ENCODE measurements around the gene FNTB. TPM values are rescaled to one million over a fixed set of nuclear protein-coding genes. Genes with fewer than 3 reads are reported as not detected.

The FNTB gene
- total and polyA plus RNA-seq, 3 experiments from 2014 or later, result 8.3 to 14.8 (median 14.3) TPM

- ChIA-PET CTCF (no interaction called here), POLR2A (no interaction called here)
- H3K36me3 Mint-ChIP-seq, result no peaks in the 10 kb centered on the region
- no peak overlapping the region for H3K27ac ChIP-seq (ENCODE audit: low read depth, low read length)
- no peaks in the 10 kb centered on the region for H3K36me3 ChIP-seq (ENCODE audit: insufficient read depth, low read length)
- H3K4me3 ChIP-seq (ENCODE audit: low read length), result no peak overlapping the region
- no peaks in the 10 kb centered on the region for H3K9me3 ChIP-seq (ENCODE audit: low read length)
- H3K27me3 ChIP-seq (ENCODE audit: insufficient read depth, low read length, poor library complexity, severe bottlenecking), result no peaks in the 10 kb centered on the region
- H3K4me1 ChIP-seq (ENCODE audit: insufficient read depth, low read length), result no peaks in the 10 kb centered on the region
- no peaks in the 10 kb centered on the region for H3K4me1 Mint-ChIP-seq
- DNase-seq, result no peak
- no peaks in the 10 kb centered on the region for H3K27me3 Mint-ChIP-seq
- no peaks in the 10 kb centered on the region for H3K9me3 Mint-ChIP-seq
- no peak overlapping the region for H3K27ac Mint-ChIP-seq
- no peak overlapping the region for H3K4me3 Mint-ChIP-seq
Measured at GRCh38 chr14:65110525-65110924, 123.8 kb downstream of the FNTB start.

Other genes starting within 250 kb of the FNTB start
- gene SPTB, start 107.0 kb upstream of the FNTB start, total RNA-seq, result under 1 TPM; 0.15 to 0.18 TPM
- gene SPTB, start 107.0 kb upstream of the FNTB start, polyA plus RNA-seq, result 0.09 TPM
- 10 to 100 TPM; 44.0 to 54.8 TPM for gene CHURC1, start 72.4 kb upstream of the FNTB start, total RNA-seq
- gene CHURC1, start 72.4 kb upstream of the FNTB start, polyA plus RNA-seq, result 171 TPM
- not detected for gene GPX2, start 44.1 kb upstream of the FNTB start, total RNA-seq
- not detected for gene GPX2, start 44.1 kb upstream of the FNTB start, polyA plus RNA-seq
- gene RAB15, start 14.6 kb upstream of the FNTB start, total RNA-seq, result 1 to 10 TPM; 4.7 to 4.9 TPM
- 4.2 TPM for gene RAB15, start 14.6 kb upstream of the FNTB start, polyA plus RNA-seq
- gene MAX, start 115.6 kb downstream of the FNTB start, total RNA-seq, result 100 to 1,000 TPM; 126 to 127 TPM
- gene MAX, start 115.6 kb downstream of the FNTB start, polyA plus RNA-seq, result 135 TPM

All from CD8-positive, alpha-beta memory T cell (primary cell).